Midbrain (tissue), 1 donor: ENCODE measurements around the gene DRAXIN.

Experiments used
- DNase-seq: peaks from one replicate; lab custom pipeline; 2025; lab: John Stamatoyannopoulos, UW

DRAXIN gene

DNA sequence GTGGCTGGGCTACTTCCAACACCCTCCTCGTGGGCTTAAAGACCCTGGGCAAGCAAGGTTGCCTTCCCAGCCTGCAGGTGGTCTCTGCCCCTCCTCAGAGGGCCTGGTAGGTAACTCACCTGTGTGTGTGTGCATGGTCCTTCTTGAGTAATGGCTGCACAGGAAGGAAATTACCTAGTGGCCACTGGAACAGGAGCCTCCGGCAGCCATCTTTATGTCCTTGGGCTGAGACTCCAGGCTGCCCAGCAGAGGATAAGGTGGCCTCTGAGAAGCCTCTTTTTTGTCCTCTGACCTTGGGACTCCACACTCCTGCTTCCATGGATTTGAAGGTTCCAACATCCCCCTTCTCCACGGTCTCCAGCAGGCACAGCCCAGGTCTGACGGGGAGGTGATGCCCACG, 20.0 kb downstream of the DRAXIN start:
- DNase-seq = no peak

DNA sequence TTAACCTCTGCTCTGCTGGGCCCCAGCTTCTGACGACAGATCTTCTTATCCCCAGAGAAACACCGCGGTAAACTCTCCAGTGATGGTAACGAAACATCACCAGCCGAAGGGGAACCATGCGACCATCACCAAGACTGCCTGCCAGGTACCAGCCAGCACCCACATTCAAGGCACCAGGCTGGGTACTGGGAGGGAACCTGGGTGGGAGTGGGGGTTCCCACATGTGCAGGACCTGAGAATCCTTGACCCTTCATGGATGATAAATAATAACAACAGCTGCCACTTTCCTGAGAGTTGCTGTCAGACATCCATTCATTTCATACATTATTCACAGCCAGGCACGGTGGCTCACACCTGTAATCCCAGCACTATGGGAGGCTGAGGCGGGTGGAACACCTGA, 20.8 kb downstream of the DRAXIN start:
- DNase-seq = no peak

DNA sequence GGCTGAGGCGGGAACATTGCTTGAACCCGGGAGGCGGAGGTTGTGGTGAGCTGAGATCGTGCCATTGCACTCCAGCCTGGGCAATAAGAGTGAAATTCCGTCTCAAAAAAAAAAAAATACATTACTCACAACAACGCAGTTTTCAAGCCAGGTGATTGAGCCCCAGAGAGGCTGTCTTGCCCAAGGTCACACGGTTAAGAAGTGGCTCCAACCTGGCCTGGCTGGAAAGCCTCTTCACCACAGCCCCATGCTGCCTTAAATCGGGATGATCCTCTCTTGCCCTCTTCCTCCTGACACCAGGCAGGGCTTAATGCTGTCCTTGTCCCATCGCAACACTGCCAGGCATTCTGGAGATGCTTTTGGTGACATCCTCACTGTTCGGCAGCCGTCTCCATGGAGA, 21.6 kb downstream of the DRAXIN start:
- DNase-seq = no peak

DNA sequence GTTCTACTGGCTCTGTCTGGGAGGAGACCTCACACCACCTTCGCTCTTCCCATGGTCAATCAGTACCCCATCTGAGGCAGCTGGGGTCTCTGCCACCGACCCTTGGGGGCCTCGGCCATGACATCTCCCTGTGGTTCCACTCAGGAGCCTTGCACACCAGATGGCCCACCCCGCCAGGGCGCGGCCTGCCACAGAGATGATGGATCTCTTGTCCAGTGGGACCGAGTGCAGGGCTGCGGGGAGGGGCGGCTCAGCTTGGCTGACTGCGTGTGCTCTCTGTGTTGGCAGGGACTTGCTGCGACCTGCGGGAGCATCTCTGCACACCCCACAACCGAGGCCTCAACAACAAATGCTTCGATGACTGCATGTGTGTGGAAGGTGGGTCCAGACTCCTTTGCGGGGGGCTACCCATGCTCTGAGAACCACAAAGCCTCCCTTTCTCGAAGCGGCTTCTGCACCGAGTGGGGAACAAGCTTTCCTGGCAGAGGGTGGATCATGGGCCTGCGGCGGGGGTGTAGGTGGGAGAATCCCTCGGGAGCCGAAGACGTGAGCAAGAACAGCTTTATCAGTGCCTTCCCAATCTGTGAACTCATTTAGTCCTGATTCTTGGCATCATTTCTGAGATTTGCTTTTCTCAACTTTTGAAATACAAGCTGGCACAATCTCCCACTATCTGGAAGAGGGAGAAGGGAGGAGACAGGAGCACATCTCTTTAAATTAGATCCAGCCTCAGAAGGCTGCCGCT, 23.5 kb downstream of the DRAXIN start:
- no peak for DNase-seq

DNA sequence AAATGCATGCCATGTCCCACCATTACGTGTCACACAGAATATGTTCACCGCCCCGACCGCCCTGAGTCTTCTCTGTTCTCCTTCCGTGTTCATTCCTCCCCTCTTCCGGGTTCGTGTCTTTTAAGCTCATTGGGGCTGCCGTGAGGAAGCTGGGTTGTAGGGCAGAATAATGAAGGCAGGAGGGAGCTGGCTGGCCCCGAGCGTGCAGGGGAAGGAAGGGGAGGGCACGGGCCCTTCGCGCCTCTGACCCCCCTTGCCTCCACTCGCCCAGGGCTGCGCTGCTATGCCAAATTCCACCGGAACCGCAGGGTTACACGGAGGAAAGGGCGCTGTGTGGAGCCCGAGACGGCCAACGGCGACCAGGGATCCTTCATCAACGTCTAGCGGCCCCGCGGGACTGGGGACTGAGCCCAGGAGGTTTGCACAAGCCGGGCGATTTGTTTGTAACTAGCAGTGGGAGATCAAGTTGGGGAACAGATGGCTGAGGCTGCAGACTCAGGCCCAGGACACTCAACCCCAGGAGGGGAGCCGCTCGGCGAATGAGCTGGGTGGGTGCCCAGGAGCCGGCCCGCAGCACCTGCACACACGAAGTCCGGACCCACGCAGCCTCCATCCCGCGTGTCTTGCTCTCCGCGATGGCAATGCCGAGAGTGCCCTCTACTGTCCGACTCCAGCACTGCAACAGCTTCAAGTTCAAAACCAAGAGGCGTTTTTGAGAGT, 28.0 kb downstream of the DRAXIN start:
- DNase-seq = peak; percentile 85

DNA sequence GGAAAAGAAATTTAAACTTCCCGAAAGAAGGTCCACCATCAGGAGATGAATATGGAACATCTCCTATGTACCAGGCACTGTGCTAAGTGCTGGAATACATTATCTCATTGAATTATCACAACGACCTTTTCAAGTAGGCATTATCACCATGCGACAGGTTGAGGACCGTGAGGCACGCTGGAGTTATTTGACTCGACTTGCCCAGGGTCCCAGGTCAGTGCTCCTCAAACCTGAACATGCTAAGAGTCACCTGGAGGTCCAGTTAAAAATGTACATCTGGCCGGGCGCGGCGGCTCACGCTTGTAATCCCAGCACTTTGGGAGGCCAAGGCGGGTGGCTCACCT, 28.5 kb downstream of the DRAXIN start:
- no peak for DNase-seq

DNA sequence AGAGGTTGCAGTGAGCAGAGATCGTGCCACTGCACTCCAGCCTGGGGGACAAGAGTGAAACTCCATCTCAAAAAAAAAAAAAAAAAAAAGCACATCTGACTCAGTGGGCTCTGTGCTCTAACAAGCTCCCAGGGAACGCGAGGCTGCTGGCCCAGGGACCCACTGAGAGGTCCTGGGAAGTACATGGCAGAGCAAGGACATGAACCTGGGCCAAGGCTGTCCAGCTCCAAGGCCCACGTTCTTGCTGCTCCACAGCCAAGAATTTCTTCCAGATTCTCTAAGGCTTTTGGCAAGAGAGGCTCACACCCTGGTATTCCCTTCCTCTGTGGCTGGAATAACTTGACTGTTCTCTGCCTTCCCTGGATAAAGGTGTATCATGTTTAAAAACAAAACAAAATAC, 29.0 kb downstream of the DRAXIN start:
- DNase-seq = peak; percentile 13

DNA sequence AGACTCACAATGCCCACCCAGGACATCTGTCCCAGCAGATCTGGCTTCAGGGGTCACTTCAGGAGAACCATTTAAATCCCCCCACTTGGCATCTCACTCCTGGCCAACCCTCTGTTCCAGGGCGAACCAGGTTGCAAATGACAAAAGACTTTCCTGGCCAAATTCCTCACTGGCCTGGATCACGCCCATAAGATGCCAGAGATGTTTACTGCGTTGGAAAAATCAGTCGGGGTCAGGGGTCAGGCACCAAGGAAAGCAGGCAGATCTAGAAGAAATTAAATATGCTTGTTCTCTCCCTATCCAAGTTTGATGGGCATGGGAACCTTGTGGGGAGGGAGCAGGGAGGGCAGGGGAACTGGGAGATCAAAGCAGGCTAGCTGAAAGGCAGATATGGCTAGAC, 29.8 kb downstream of the DRAXIN start:
- no peak for DNase-seq

DNA sequence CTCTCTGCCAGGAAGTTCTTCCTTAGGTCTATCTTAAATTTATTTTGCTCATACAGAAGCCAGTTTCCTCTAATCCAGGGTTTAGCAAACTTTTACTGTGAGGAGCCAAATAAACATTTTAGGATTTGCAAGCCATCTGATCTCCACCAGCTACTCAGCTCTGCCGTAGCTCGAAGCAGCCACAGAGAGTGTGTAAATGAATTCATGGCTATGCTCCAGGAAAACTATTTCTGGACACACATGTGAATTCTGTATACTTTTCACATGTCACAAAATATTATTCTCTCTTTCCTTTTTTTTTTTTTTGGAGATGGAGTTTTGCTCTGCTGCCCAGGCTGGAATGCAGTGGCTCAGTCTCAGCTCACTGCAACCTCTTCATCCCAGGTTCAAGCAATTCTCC, 31.0 kb downstream of the DRAXIN start:
- DNase-seq = no peak

DNA sequence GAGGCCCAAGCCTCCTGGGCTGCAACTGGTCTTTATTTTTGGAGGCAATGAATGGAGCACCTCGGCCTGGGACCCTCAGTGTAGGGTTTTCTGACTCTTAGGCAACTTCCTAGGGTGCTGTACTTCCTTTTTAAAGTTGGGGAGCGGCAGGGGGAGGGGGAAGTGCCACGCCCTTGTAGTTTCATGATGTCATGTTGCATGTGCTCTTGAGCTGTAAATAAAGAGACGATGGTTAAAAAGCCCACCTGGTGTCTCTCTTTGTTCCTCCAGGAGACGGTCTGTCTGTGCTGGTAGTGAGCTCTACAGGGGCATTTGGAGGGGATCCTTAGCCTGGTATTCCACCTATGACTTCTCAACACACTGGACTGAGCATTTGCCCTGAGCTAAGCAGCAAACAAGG, 34.1 kb downstream of the DRAXIN start:
- DNase-seq = no peak

DNA sequence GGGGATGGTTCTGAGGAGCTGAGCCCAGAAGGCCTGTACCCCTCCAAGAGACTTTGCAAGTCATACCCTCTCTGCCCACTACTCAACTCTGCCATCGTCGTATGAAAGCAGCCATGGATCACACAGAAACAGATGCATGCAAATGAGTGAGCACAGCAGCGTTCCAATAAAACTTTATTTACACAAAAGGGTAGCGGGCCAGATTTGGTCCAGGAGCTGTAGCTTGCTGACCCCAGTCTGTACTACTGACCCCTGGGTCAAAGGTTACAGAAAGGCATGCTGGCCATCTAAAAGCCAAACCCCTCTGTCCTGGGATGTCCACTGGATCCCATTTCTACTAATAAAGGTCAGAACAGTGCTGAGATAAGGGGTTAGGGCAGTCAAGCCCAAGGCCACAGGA, 35.6 kb downstream of the DRAXIN start:
- no peak for DNase-seq

DNA sequence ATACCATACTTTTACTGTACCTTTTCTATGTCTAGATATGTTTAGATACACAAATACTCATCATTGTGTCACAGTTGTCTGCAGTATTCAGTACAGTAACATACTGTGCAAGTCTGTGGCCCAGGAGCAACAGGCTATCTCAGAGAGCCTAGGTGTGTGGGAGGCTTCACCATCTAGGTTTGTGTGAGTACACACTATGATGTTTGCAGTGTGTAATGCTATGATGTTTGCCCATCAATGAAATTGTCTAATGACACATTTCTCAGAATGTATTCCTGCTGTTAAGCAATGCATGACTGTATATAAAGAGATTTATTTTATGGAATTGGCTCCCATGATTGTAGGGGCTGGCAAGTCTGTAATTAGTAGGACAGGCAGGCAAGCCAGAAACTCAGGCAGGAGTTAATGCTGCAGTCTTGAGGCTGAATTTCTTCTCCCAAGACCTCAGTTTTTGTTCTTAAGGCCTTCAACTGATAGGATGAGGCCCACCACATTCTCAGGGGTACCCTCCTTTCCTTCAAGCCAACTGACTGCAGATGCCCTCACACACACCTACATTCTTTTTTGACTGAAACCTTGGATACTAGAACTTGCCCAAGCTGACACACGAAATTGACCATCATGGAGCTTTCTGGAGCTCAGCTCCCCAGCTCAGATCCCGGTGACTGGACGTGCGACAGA, 36.8 kb downstream of the DRAXIN start:
- DNase-seq = no peak

DNA sequence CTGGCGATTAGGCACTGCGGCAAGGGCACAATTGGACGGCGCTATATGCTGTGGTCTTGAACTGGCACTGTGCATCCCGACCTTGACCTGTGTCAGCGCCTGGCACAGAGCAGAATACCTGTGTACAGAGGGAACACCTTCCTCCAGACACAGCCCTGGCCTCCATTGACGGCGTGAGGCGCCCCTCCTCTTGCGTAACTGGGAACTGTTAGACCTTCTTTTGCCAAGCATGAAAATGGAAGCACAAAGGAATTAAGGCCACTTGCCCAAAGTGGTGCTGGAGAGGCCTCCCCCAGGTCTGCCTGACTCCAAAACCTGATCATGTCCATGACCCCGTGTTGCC, 37.6 kb downstream of the DRAXIN start:
- DNase-seq = no peak

DNA sequence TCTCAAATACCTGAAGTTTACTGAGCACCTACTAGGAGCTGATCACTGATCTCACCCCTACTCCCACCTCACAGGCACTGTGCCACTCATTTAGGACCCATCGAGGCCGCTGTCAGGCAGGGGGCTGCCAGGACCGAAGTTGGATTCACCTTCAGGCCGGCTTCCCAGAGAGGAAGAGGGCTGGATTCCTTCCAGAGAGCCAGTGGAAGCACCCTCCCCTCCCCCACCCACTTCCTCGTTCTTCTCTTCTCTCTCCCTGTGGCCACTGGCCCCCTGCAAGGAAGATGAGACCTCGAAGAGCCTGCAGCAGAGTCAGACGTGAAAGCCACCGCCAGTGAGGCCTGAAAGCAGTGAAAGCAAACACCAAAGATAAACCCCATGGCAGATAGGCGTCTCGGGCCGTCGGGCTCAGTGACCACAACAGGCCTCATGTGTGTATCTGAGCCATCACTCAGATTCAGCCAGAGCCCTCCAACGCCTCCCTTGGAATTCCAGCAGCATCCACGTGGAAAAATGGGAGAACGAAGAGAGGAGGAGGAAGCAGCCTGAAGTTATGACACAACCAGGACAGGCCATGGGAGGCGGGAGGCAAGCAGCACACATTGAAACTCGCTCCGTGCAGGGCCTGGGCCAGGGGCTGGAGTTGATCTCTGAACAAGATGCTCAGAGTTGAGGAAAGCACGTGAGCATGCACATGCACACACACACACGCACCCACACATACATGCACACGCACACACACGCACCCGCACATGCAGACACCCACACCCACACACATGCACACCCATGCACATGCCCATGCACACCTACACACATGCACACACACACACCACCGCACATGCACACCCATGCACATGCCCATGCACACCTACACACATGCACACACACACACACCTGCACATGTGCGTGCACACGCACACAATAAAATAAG, 38.3 kb downstream of the DRAXIN start:
- no peak for DNase-seq

DNA sequence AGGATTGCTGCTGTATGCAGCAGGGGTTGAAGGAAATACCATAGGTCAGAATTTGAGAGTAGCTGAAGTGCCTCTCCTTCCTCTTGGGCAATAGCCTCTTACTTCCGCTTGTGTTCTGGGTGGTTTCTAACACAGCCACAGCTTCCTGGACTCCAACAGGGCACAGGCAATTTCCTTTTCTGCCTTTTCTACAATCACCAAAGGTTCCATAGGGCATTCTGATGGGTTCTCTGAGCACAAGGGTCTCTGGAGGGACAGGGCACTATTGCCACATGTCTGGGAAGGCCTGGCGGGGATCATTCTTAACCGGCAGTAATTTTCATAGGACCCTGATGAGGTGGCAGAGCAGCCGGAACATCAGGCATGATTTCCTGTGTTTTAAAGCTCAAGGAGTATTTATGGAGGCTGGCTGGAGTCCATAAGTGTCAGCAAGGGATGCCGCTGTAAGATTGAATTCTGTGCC, 39.0 kb downstream of the DRAXIN start:
- peak; percentile 17 for DNase-seq

DNA sequence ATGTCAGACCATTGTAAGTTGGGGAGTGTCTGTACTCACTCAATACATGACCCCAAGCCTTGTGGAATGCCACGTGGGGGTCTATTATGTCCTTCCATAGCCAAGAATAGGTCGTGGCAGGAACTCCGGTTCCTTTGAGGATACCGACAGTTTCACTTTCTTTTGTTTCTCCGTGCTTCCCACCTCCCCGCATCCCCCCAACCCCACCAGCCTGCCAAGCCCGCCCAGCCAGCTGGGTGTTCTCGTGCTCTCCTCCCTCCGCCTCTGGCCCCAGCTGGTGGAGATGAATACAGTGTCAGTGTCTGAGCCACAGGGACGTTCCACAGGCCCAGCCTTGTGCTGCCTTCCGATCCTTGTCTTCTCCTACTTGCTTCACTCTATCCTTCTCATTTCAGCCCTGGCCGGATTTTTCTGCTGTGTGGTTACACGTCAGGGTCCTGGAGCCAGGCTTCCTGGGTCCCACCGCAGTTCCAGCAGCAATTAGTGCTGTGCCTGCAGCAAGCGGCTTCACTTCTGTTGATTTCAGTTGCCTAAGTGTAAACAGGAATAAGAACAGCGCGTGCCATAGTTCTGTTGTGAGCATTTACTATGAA, 40.3 kb downstream of the DRAXIN start:
- peak; percentile 91 for DNase-seq

DNA sequence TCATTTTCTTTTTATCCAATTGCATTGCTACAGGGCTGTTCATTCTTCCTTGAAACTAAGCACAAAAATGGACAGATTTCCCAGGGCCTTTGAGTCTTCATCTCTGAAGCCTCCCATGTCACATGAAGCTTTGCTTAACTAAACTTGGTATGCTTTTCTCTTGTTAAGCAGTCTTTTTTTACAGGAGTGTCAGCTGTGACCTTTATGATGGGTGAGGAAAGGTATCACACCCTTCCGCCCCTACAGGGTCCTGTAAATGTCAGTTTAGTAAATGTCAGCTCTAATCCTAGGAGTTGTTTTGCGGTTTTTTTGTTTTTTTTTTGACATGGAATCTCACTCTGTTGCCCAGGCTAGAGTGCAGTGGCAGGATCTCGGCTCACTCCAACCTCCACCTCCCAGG, 41.8 kb downstream of the DRAXIN start:
- DNase-seq = no peak

DNA sequence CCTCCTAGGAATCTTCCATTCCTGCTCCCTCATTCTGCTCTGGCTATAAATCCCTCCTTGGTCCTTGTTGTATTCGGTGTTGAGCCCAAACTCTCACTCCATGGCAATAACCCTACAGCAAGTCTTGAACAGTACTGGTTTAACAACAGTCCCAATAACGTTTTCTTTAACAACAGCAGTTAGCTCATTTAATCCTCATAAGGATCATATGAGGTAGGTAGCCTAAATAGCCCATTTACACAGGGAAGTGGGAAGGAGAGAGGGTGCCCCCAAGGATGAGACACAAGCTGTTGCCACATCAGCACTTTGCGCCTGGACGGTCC, 44.0 kb downstream of the DRAXIN start:
- no peak for DNase-seq

DNA sequence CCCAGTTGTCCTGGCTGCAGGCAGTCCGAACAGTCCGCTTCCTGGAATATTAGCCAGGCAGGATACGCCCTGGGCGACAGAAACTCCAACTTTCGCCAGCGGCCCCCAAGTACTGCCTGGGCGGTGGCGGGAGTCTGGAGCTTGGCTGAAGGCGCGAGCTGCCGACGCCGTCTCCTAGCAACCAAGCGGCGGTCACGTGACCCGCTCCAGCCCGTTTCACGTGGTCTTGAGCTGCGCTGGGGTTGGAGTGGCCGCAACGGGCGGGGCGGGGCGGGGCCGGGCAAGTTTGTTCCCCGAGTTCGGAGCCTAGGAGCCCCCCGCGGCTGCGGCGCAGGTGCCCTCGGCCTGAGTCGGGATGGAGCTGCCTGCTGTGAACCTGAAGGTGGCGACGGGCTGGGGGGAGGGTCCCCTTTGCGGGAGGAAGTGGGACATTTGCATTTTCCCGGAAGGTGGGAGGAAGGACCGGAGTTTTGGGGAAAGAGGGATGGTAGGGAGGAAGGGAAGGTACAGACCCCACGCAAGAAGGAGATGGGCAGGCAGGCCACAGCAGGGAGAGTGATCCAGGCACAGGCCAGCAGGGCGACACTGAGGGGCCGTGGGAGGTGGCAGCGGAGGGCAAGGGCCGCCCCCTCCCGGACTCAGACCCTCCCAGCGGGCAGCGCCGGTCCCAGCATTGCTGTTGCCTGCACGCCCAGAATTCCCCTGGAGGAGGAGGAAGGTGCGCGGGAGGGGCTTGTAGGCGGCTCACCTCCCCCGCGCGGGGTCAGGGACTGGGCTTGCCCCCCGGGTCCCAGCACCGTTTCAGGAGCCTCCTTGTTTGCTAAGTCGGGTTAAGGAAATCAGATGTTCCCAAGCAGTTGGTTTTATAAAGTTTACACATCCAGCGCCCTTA, 44.6 kb downstream of the DRAXIN start, which contains the start of gene AGTRAP:
TSS of gene AGTRAP (plus strand) at position 283 of the 892 bp plus-strand sequence. CDS start at position 356, 73 bp downstream.
- peak; percentile 97 for DNase-seq

DNA sequence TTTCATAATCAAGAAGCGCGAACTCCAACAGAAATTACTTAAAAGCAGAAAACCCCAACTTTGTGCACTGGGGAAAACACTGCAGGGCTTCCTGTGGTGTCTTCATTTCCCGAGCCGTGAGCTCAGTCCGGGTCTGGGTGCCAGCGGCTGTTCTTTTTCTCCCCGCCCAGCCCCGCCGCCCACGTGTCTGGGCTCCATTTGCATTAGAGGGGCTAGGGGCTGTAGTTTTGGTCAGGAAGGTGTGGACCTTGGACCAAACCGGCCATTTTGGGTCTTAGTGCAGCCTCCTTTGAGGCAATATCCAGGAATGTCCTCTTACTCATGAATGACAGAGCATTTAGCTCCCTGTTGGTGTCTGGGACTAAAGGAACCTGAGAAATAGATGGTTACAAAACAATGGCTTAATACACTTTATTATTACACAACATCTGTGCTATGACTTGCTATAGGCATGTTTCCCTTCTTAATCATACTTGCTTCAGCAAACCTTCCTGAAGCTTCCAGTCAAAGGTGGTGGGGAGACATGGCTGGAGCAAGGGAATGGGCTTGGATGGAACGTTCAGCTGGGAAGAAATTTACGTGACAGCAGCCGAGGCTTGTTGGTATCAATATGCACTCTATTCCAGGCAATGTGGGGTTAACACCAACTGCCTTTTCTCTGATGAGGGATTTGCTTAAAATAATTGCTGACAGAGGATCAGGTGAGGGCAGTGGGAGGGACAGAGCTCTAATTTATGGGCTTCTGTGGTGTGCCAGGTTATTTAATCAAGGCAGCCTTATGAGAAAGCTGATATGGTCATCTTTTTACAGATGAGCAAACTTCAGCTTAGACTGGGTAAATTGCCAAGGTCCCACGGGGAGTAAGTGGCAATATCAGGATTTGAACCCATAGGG, 45.5 kb downstream of the DRAXIN start:
- DNase-seq = peak; percentile 42
